Mesenteric fat pad (tissue), 1 donor: ENCODE results near the gene HOOK1. TPM values are rescaled to one million over a fixed set of nuclear protein-coding genes. Genes with fewer than 3 reads are reported as not detected.

Experiments
- total RNA-seq: library from RNA; stranded (reverse); fragmentation: NEBNext Ultra II Directional; extraction: Animal tissue kit (Norgen Biotek cat#: 25700); gene quantifications from one replicate; pipeline ENCODE4 v1.2.1, GENCODE V29; 2021
- donor health status: DM: yes; HTN: yes; CAD: no.

Gene HOOK1
- total RNA-seq, 1 donor from 2014 or later, result not detected

Other genes with a start within 250 kb of the HOOK1 start
- gene CYP2J2, start 111.8 kb downstream of the HOOK1 start, total RNA-seq, result not detected